Measurements from ENCODE around the gene PPARGC1A. TPM values are rescaled to one million over a fixed set of nuclear protein-coding genes. Genes with fewer than 3 reads are reported as not detected.
A peak's percentile ranks its signal among the peaks of the same experiment; 100 is the strongest.

PPARGC1A gene
- polyA plus RNA-seq, 1 experiment = 0.73 TPM

DNA sequence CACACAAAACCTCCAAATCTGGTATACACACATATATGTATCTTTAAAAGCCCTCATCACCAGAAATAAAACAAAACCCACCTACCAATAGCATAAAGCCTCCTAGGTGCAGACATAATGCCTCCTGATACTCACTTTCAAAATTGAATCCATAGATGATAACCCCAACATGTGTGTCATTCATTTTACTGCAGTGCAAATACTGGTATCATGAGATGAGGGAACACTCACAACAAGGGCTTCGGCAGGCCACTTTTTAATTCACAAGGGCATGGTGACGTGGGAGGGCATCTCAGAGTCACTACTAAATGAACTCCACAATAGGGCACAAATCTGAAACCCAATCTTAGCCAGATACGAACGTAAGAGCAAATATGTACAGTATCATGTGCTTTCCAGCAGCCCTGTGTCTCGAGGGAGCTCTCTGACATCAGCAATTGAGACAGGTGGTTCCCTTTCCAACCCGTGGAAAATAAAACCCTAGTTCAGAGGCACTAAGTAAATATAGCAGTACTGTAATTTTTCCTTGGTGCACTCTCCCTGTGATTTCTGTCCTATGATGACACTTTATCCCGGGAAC, 14.1 kb upstream of the PPARGC1A start:
- CTCF ChIA-PET = no interaction called here
- DNase-seq (ENCODE audit: low read depth, low spot score) = no peak
- H3K27me3 ChIP-seq (ENCODE audit: control insufficient read depth, insufficient read depth, low read length) = no peaks in the 10 kb centered on the region

DNA sequence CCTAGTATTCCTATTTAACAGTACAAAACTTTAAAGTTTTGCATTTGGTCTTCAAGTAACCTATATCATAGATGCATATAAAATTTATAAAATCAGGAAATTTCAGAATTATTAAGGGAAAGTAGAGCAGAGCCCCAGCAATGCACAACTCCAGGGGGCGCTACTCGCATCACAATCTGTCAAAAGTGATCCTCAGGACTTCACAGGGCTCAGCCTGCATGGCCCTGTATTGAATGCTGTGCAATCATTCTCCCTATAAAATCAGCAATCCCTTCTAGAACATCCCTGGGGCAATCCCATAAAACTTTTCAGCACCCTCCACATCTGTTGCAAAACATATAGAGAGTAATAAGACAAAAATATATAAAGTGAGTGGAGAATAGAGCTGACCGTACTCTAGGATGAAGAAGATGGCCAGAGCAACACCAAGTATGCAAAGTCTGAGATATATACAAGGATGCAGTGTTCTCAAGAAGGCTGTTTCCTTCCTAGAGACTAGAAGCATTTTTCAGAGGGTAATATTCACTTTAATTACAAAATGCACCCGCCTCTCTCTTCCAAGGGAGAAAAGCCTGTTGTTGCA, 12.5 kb upstream of the PPARGC1A start:
- no peak overlapping the region for H3K27ac ChIP-seq (ENCODE audit: low read depth, low read length)
- no peaks in the 10 kb centered on the region for H3K27me3 ChIP-seq (ENCODE audit: control insufficient read depth, insufficient read depth, low read length)
- ChIA-PET POLR2A (interaction anchor here (0.7 kb wide), 1 partner anchor 1587 kb away, joined by 3 read pairs; no protein-coding TSS in a partner anchor), CTCF (interaction anchor here (0.5 to 0.6 kb wide), 2 partner anchors 12 to 33 kb away, joined by 3 to 5 read pairs; no protein-coding TSS in a partner anchor)
- no peak for DNase-seq (ENCODE audit: low read depth, low spot score)
- no peak overlapping the region for H3K4me3 ChIP-seq (ENCODE audit: low read depth, low read length)
- H3K9me3 ChIP-seq (ENCODE audit: control insufficient read depth, insufficient read depth, low read length) = no peaks in the 10 kb centered on the region
- TF ChIP-seq, protein P1, sequence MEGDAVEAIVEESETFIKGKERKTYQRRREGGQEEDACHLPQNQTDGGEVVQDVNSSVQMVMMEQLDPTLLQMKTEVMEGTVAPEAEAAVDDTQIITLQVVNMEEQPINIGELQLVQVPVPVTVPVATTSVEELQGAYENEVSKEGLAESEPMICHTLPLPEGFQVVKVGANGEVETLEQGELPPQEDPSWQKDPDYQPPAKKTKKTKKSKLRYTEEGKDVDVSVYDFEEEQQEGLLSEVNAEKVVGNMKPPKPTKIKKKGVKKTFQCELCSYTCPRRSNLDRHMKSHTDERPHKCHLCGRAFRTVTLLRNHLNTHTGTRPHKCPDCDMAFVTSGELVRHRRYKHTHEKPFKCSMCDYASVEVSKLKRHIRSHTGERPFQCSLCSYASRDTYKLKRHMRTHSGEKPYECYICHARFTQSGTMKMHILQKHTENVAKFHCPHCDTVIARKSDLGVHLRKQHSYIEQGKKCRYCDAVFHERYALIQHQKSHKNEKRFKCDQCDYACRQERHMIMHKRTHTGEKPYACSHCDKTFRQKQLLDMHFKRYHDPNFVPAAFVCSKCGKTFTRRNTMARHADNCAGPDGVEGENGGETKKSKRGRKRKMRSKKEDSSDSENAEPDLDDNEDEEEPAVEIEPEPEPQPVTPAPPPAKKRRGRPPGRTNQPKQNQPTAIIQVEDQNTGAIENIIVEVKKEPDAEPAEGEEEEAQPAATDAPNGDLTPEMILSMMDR (IDR thresholded peaks at IDR 0.05; ENCODE audit: low read depth, low read length) = 0 out of 2 replicates have a peak, but pooled peaks have one; percentile 10

More for the DNA sequence above, 14.1 kb upstream of the PPARGC1A start:
- Histone ChIP-seq H3K9me3 (ENCODE audit: control insufficient read depth, insufficient read depth, low read length) (no peaks in the 10 kb centered on the region), H3K4me3 (ENCODE audit: low read depth, low read length) (no peak overlapping the region), H3K27ac (ENCODE audit: low read depth, low read length) (no peak overlapping the region)
- TF ChIP-seq, protein P1 (IDR thresholded peaks at IDR 0.05; ENCODE audit: low read depth, low read length) = no peak
- POLR2A ChIA-PET = no interaction called here

DNA sequence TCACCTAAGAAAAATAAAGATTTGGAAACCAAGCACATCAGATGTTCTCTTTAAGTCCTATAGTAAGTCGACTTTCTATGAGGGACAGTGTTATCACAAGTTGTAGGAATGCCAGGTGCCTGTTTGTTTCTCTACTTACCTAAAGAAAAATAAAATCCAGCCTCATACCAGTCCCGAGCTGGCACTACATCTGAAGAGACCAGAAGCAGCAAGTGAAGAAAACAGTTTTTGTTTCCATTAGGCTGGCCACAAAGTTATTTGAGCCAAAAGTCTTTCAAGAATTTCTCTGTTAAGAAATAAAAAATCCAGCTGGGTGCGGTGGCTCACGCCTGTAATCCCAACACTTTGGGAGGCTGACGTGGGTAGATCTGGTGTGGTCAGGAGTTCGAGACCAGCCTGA, 10.8 kb upstream of the PPARGC1A start:
- H3K27ac ChIP-seq (ENCODE audit: low read depth, low read length) = no peak overlapping the region
- ChIA-PET POLR2A (no interaction called here), CTCF (no interaction called here)
- no peaks in the 10 kb centered on the region for H3K27me3 ChIP-seq (ENCODE audit: control insufficient read depth, insufficient read depth, low read length)
- TF ChIP-seq, protein P1 (IDR thresholded peaks at IDR 0.05; ENCODE audit: low read depth, low read length) = no peak
- no peaks in the 10 kb centered on the region for H3K9me3 ChIP-seq (ENCODE audit: control insufficient read depth, insufficient read depth, low read length)
- no peak overlapping the region for H3K4me3 ChIP-seq (ENCODE audit: low read depth, low read length)
- no peak for DNase-seq (ENCODE audit: low read depth, low spot score)

DNA sequence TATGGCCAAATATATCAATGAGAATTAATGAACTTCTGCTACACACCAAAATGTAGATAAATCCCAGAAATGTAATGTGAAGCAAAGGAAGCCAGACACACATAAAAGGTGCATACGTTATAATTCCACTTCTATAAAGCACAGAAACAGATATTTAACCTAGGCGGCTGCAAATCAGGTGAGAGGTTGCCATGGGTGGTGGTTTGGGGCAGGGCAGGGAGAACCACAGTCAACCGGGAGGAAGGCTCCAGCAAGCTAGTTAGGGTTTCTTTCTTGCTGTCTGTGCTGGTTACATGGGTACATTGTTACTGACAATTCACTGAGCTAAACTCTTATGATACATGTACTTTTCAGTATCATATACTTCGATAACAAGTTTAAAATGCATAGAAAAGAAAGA, 9.7 kb upstream of the PPARGC1A start:
- Histone ChIP-seq H3K9me3 (ENCODE audit: control insufficient read depth, insufficient read depth, low read length) (no peaks in the 10 kb centered on the region), H3K4me3 (ENCODE audit: low read depth, low read length) (no peak overlapping the region), H3K27me3 (ENCODE audit: control insufficient read depth, insufficient read depth, low read length) (no peaks in the 10 kb centered on the region), H3K27ac (ENCODE audit: low read depth, low read length) (no peak overlapping the region)
- CTCF ChIA-PET = interaction anchor here (1.2 kb wide), 1 partner anchor 9 kb away, joined by 3 read pairs; no protein-coding TSS in a partner anchor
- TF ChIP-seq, protein P1 (IDR thresholded peaks at IDR 0.05; ENCODE audit: low read depth, low read length) = no peak
- DNase-seq (ENCODE audit: low read depth, low spot score) = no peak
- POLR2A ChIA-PET = interaction anchor here (0.7 kb wide), 1 partner anchor 833 kb away, joined by 4 read pairs; no protein-coding TSS in a partner anchor

DNA sequence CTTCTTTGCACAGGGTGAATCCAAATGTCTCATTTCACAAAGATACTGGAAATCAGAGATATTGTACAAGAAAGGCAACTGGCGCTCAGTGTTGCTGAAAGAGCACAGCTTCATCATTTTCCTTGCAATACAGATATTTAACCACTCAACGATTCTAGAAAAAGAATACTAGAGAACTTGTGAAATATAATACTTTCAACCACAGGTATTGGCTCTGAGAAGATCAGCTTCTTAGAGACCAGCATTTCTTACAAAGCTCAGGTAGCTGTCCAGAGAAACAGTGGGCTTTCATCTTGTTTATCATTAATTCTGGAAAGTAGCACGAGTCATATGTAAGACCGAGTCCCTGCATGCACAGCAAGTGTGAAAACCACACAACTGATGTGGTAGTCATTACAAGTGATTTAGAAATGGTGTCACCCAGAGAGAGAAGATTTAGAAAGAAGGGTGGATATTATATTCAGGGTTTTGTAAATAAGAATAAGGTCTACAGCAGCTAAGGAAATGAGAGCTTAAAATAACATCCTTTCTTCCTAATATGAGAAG, 7.8 kb upstream of the PPARGC1A start:
- TF ChIP-seq, protein P1 (IDR thresholded peaks at IDR 0.05; ENCODE audit: low read depth, low read length) = no peak
- H3K9me3 ChIP-seq (ENCODE audit: control insufficient read depth, insufficient read depth, low read length) = no peaks in the 10 kb centered on the region
- DNase-seq (ENCODE audit: low read depth, low spot score) = no peak
- CTCF ChIA-PET = no interaction called here
- no peak overlapping the region for H3K27ac ChIP-seq (ENCODE audit: low read depth, low read length)
- no peak overlapping the region for H3K4me3 ChIP-seq (ENCODE audit: low read depth, low read length)
- POLR2A ChIA-PET = no interaction called here
- H3K27me3 ChIP-seq (ENCODE audit: control insufficient read depth, insufficient read depth, low read length) = no peaks in the 10 kb centered on the region
